ENCODE measurements around the gene EPHA8.

- TF ChIP-seq ZBTB33 (IDR thresholded peaks at IDR 0.05): no peak
- no peak for TF ChIP-seq CTCF (IDR thresholded peaks at IDR 0.05; ENCODE audit: low read depth, low read length, missing input control)
- no peak for TF ChIP-seq YY1 (IDR thresholded peaks at IDR 0.05)
- no peak for TF ChIP-seq HNF4G (IDR thresholded peaks at IDR 0.05)
- TF ChIP-seq TAF1 (conservative IDR thresholded peaks at IDR 0.05): no peak
- TF ChIP-seq ATF3 (IDR thresholded peaks at IDR 0.05): no peak
These were observed 12.9 kb downstream of the EPHA8 start for GRCh38 chr1:22576150-22576544.

Measured in liver (tissue), 3 donors.